ENCODE data around the gene QSOX2.

Gene QSOX2

GRCh38 chr9:136211441-136212344 lies 33.9 kb downstream of the QSOX2 start:
- Histone ChIP-seq H3K79me2 (ENCODE audit: insufficient read depth, low read length) (no peaks in the 10 kb centered on the region), H3K36me3 (ENCODE audit: insufficient read depth, low read length) (peaks cover 94% of the 10 kb centered on the region), H3K4me1 (ENCODE audit: insufficient read depth, low read length, severe bottlenecking) (peaks cover 54% of the 10 kb centered on the region), H3K9me3 (ENCODE audit: low read length) (peaks cover 6% of the 10 kb centered on the region; the same call in 1 of the 2 replicates), H3K4me2 (ENCODE audit: low read length) (no peak overlapping the region; the same call in 1 of the 2 replicates), H3F3A (ENCODE audit: insufficient read depth, low read length) (no peaks in the 10 kb centered on the region; the same call in 1 of the 2 replicates), H3K27me3 (ENCODE audit: insufficient read depth, low read length) (no peaks in the 10 kb centered on the region), H3K4me3 (ENCODE audit: low read depth, low read length, poor library complexity, severe bottlenecking) (no peak overlapping the region), H3K9me2 (ENCODE audit: low read depth, low read length) (no peaks in the 10 kb centered on the region), H2AFZ (ENCODE audit: low read length) (no peak overlapping the region), H3K27ac (ENCODE audit: low read depth, low read length, poor library complexity, severe bottlenecking) (peak overlapping the region; percentile 66), H3K9ac (ENCODE audit: low read length) (no peak overlapping the region), H4K20me1 (ENCODE audit: insufficient read depth, low read length) (no peaks in the 10 kb centered on the region)
- TF ChIP-seq CTCF (IDR thresholded peaks at IDR 0.05; ENCODE audit: low read length) (no peak), EZH2 (IDR thresholded peaks at IDR 0.05; ENCODE audit: borderline replicate concordance, low read length) (no peak)

- H4K20me1 ChIP-seq (ENCODE audit: insufficient read depth, low read length): no peaks in the 10 kb centered on the region
- no peak for TF ChIP-seq EZH2 (IDR thresholded peaks at IDR 0.05; ENCODE audit: borderline replicate concordance, low read length)
- TF ChIP-seq CTCF (IDR thresholded peaks at IDR 0.05; ENCODE audit: low read length): no peak
- H3K36me3 ChIP-seq (ENCODE audit: insufficient read depth, low read length): peaks cover 93% of the 10 kb centered on the region
Observed at GRCh38 chr9:136211006-136211405, 34.6 kb downstream of the QSOX2 start.

GRCh38 chr9:136210276-136210675 lies 35.3 kb downstream of the QSOX2 start:
- no peaks in the 10 kb centered on the region; the same call in 1 of the 2 replicates for H3F3A ChIP-seq (ENCODE audit: insufficient read depth, low read length)
- H3K36me3 ChIP-seq (ENCODE audit: insufficient read depth, low read length): peaks cover 93% of the 10 kb centered on the region
- no peaks in the 10 kb centered on the region for H4K20me1 ChIP-seq (ENCODE audit: insufficient read depth, low read length)
- H3K4me1 ChIP-seq (ENCODE audit: insufficient read depth, low read length, severe bottlenecking): peaks cover 57% of the 10 kb centered on the region
- no peak overlapping the region for H2AFZ ChIP-seq (ENCODE audit: low read length)
- no peak overlapping the region for H3K4me2 ChIP-seq (ENCODE audit: low read length)
- no peaks in the 10 kb centered on the region for H3K9me2 ChIP-seq (ENCODE audit: low read depth, low read length)
- no peak overlapping the region for H3K9ac ChIP-seq (ENCODE audit: low read length)
- H3K9me3 ChIP-seq (ENCODE audit: low read length): peaks cover 6% of the 10 kb centered on the region; the same call in 1 of the 2 replicates
- TF ChIP-seq EZH2 (IDR thresholded peaks at IDR 0.05; ENCODE audit: borderline replicate concordance, low read length) (no peak), CTCF (IDR thresholded peaks at IDR 0.05; ENCODE audit: low read length) (no peak)
- H3K4me3 ChIP-seq (ENCODE audit: low read depth, low read length, poor library complexity, severe bottlenecking): no peak overlapping the region
- H3K27me3 ChIP-seq (ENCODE audit: insufficient read depth, low read length): no peaks in the 10 kb centered on the region
- H3K79me2 ChIP-seq (ENCODE audit: insufficient read depth, low read length): no peaks in the 10 kb centered on the region
- H3K27ac ChIP-seq (ENCODE audit: low read depth, low read length, poor library complexity, severe bottlenecking): peak overlapping the region; percentile 86

More at GRCh38 chr9:136211006-136211405, 34.6 kb downstream of the QSOX2 start:
- no peak overlapping the region for H3K4me3 ChIP-seq (ENCODE audit: low read depth, low read length, poor library complexity, severe bottlenecking)
- no peaks in the 10 kb centered on the region; the same call in 1 of the 2 replicates for H3F3A ChIP-seq (ENCODE audit: insufficient read depth, low read length)
- peaks cover 6% of the 10 kb centered on the region; the same call in 1 of the 2 replicates for H3K9me3 ChIP-seq (ENCODE audit: low read length)
- H3K27me3 ChIP-seq (ENCODE audit: insufficient read depth, low read length): no peaks in the 10 kb centered on the region
- no peak overlapping the region for H3K9ac ChIP-seq (ENCODE audit: low read length)
- H3K9me2 ChIP-seq (ENCODE audit: low read depth, low read length): no peaks in the 10 kb centered on the region
- no peak overlapping the region for H3K4me2 ChIP-seq (ENCODE audit: low read length)
- H2AFZ ChIP-seq (ENCODE audit: low read length): no peak overlapping the region
- H3K27ac ChIP-seq (ENCODE audit: low read depth, low read length, poor library complexity, severe bottlenecking): no peak overlapping the region
- H3K4me1 ChIP-seq (ENCODE audit: insufficient read depth, low read length, severe bottlenecking): peaks cover 57% of the 10 kb centered on the region
- no peaks in the 10 kb centered on the region for H3K79me2 ChIP-seq (ENCODE audit: insufficient read depth, low read length)
